HG03442 (cell line): ENCODE measurements around the gene INPP5J.
"Not testable (repeated sequence)": the region's sequence is repeated elsewhere in the genome, so short reads cannot be mapped to it uniquely, and the experiment has no call there.

Experiments
- ATAC-seq: cut with Tn5 transposase; IDR thresholded peaks from one replicate; pipeline ENCODE4 v1.9.1; 2021; ENCODE audit warnings: mild to moderate bottlenecking, moderate library complexity; ENCODE audit not compliant: unreplicated experiment

INPP5J gene

DNA sequence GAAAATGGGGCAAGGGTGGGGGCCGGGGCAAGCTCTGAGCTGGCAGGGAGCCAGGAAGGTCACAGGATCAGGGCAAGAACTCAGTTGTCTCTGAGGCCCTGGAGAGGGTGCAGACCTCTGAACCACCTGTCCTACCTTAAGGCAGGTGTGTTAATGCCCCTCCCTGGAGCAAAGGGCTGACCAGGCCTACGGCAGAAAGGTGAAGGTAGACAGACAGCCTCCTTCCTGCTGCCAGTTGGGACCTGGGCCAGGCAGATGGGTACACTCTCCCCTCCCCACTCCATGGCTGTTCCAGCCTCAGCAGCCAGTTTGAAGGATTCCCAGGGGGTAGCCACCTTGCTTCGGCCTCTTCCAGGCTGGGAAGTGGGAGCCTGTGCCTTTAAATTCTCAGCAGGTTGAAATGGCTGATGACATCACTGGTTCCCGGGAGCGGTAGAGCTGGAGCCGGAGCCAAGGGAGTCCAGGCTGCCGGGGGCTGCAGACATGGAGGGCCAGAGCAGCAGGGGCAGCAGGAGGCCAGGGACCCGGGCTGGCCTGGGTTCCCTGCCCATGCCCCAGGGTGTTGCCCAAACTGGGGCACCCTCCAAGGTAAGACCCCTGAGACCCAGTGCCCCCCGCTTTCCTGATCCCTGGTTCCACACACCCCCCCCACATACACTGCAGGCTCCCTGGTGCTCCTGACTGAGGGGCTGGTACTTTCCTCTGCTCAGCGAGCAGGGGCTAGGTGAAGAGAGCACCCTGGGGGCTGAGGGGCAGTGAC is at the start of gene INPP5J:
TSS of gene INPP5J (plus strand) at position 435 of the 760 bp plus-strand sequence. CDS start at position 484, 49 bp downstream.
- no peak for ATAC-seq

DNA sequence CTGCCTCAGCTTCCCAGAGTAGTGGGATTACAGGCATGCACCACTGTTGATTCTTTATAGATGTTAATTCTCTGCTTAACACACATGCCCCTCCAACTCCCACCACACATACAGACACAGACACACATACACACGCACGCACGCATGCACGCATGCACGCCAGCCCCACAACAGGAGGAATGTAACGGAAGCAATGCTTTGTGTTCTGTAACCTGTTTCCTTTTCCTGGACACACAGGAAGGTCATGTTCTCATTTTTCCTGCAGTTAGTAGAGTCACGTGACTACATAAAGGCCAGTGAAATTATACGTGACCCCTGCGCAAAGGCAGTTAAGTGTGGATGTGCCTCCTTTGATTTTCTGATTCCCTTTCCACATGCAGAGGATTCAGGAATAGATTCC is 49.6 kb upstream of the INPP5J start:
- ATAC-seq, result not testable (repeated sequence)

DNA sequence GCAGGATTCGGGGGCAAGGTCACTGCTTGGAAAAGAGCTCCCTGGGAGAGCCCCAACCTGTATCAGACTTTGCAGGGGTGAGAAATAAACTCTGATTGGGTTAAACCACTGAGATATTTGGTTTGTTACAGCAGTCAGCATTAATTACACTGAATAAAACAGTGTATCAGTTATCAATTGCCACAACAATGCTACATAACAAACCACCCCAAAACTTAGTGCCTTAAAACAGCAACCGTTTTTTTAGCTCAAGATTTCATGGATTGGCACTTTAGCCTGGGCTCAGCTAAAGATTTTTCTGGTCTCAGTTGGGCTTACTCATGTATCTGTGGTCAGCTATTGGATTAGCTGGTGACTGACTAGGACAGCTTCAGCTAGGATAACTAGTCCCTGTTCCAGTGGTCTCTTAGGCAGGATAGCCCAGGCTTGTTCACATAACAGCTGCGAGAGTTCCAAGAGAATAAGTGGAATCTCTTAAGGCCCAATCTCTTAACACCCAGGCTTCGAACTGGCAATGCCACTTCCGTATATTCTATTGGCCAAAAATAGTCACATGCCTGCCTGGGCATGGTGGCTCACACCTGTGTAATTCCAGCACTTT is 49.1 kb upstream of the INPP5J start:
- not testable (repeated sequence) for ATAC-seq

GRCh38 chr22:31075961-31076360 is 46.8 kb upstream of the INPP5J start:
- no peak for ATAC-seq

GRCh38 chr22:31077681-31078080 is 45.1 kb upstream of the INPP5J start:
- ATAC-seq, result no peak

GRCh38 chr22:31078389-31078788 is 44.4 kb upstream of the INPP5J start:
- ATAC-seq, result not testable (repeated sequence)

- ATAC-seq, result no peak
These were observed 43.6 kb upstream of the INPP5J start for GRCh38 chr22:31079095-31079642.

DNA sequence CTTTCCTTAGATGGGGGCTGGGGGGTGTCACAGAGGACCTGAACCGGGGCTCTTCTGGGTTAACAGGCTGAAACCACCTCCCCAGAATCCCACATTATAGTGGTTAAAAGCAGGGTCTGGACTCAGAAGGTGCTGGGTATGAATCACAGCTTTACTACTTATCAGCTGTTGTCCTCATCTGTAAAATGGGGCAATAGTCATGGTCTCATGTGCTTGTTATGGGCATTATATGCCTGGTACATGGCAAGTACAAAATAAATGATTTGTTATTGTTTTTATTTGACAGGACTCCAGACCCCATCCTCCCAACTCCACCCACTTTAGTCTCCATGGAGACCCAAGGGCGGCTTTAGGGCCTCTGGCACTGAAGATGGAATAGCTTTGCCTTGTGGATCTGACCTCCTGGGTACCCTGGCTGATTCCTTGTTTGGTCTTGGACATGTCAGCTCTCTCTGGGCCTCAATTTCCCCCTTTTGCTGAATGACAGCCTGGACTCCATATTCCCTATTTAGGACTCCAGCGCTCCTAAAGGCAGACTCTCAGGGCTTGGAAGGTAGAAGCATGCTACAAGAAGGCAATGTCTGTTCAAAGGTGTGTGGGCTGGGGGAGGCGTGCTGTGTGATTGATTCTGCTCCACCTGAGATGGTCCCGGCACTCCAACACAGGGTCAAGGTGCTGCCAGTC is 42.5 kb upstream of the INPP5J start:
- no peak for ATAC-seq

- ATAC-seq, result peak; percentile 53
These were observed 41.7 kb upstream of the INPP5J start, which contains the start of gene SMTN for GRCh38 chr22:31080848-31081649. Gene SMTN (plus strand): TSS chr22:31081318. CDS start chr22:31083259, 1,941 bp downstream.

- ATAC-seq, result no peak
These were observed 40.7 kb upstream of the INPP5J start for GRCh38 chr22:31081963-31082605.

- ATAC-seq, result no peak
These were observed 40.0 kb upstream of the INPP5J start for GRCh38 chr22:31082606-31083376.

DNA sequence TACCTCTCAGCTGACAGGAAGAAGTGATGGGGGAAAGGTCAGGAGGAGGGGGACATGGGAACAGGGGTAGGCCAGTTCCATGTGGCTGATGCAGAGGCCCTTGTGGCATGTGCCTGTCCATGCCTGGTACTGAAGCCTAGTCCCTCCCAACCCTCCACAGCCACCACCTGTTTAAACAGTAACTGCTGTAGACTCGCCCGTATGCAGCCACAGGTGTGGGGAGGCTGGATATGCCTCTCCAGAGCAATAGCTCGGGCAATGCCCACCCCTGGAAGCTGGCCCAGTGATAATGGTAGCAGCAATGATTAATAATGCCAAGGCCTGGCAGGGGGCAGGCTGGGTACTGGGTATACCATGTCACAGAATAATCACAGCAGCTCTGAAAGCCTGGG is 39.4 kb upstream of the INPP5J start:
- no peak for ATAC-seq

DNA sequence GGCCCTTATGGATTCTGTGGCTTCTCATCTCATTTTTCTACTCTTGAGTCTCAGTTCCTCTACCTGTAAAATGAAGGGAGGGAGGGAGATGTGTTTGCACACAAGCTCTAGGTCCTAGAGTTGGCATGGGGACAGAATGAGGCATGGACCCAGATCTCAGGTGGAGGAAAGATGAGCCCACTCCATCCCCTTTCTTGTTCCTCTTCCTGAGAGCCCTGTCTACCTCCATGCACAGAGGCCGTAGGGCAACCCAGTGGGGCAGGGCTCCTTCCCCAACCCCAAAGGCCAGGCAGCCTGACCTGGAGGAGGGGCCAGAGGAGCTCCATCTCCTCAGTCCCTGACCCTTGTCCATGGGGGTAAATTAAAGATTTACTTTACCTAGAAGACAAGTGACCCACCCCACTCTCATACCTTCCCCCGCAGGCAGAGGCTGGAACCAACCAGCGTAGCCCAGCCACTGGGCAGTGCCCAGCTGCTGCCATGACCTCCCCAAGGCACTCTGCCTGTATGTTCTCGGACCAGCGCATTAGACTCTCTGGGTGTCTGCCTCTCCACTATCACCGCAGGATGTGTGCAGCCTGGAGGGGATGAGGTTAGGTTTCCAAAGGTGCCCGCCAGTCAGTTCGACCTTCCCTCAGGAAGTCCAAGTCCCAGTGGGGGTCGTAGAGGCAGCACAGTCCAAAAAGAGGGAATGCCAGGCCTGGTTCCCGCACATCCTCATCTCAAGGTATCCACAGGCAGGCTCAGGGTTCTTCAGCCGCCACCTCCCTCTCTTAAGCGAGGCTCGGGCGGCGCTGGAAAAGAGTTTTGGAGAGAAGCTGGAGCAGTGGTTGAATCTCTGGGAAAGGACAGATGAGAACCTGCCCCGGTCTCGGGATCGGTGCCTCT is 38.6 kb upstream of the INPP5J start:
- peak; percentile 5 for ATAC-seq

DNA sequence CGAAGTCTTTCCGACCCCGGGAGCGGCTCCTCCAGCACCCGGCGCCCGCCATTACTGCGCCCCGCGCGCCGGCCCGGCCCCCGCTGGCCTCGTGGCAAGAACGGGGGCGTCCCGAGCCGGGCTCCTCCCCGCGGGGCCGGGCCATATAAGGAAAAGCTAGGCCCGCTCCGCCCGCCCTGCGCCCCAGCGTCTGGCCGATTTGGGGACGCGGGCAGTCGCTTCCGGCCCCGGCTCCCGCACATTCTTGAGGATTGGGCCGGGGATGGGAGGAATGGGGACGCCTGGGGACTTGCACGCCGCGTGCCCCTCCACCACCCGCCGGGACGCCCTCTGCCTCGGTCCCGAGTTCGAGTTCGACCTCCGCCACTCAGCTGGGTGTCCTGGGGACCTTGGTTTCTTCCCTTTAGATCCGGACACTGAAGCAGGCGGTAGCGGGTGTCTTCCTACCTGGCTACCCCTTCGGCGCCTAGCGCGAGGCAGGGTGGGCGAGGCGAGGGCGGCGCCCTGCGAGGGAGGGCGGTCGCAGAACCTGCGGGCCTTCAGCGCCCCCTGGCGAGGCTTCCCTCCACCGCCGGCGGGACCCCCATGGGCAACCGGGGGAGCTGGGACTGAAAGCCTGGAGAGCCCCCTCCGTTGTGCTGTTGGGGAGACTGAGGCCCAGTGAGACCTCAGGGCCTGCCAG is 37.8 kb upstream of the INPP5J start:
- peak; percentile 47 for ATAC-seq

DNA sequence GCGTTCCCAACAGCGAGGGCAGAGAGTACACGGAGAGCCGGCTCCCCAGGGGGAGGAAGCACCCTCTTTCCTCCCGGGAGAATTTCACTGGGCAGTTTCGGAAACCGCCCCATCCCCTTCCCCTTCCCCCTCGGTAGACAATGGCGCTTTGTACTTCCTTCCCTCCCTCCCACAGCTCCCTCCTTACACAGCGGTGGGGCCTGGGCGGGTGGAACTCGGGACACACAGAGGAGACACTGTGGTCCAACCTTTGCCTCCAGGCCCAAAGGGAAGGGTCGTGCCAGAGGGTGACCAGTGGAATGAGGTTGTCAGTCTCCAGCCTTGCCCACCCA is 37.3 kb upstream of the INPP5J start:
- no peak for ATAC-seq

GRCh38 chr22:31085928-31086327 is 36.8 kb upstream of the INPP5J start:
- ATAC-seq, result no peak

DNA sequence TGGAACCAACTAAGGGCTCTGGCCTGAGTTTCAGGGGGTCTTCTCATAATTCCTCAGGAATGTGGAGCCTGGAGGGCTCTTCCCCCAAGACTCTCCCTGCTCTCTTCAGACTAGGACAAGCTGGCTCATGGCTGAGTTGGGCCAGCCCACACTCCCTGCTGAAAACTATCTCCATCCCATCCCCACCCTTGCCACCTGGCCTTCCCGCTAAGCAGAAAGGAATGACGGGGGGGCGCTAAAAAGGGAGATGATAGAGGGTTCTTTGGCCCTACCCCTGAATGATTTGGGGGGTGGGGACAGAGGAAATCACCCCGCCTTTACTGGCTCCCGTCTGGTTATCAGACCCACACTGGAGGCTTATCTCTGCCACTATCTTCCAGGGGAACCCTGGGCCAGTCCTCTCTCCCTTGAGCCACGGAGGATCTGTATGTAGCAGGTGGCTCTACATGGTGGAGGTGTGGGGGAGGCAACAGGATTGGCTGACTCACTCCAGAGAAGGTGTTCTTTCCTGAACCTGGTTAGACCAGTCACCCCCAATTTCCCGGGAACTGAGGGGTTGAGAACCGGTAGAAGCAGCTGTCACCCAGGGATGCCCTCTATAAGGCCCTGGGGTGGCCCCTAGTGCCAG is 35.9 kb upstream of the INPP5J start:
- ATAC-seq, result no peak
